ENCODE measurements around the gene HSPA5.
"Not testable (repeated sequence)": the region's sequence is repeated elsewhere in the genome, so short reads cannot be mapped to it uniquely, and the experiment has no call there.

HSPA5 gene

DNA sequence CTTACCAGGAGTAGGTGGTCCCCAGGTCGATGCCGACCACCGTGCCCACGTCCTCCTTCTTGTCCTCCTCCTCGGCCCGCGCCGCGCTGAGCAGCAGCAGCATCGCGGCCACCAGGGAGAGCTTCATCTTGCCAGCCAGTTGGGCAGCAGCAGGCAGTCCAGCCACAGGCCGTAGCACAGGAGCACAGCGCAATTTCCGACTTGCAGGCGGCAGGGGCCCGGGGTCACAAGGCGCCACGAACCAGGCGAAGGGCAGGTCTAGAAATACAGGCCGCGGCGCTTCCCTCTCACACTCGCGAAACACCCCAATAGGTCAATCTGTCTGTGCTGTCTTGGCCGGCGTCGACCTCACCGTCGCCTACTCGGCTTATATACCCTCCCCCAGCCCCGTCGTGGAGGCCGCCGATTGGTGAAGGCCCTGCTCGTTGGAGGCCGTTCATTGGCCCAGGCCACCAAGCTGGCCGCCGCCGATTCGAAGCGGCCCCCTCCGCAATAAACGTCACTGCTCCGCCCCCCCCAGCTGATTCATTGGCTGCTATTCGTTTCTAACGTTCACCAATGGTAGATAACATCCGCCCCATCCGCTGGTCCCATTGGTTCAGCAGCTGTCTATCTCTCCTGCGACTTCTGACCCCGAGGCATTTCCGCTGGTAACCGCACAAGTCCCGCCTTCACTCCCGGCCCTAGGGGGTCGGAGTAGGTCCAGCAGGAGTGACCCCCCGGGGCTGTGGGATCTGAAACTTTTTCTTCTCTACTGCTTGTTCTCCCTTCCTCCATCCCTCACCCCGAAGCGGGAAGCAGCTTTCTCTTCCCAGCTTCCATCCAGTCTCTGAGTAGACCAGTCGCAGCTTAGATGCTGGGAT is at the start of gene HSPA5:
Gene HSPA5 (minus strand): TSS at position 344 of the 863 bp plus-strand sequence. CDS start 217 bp downstream, at position 127.
- H3K4me3 ChIP-seq (ENCODE audit: low read depth, low read length), result peak within 1 kb of the TSS; percentile 99
- TF ChIP-seq, protein P1, sequence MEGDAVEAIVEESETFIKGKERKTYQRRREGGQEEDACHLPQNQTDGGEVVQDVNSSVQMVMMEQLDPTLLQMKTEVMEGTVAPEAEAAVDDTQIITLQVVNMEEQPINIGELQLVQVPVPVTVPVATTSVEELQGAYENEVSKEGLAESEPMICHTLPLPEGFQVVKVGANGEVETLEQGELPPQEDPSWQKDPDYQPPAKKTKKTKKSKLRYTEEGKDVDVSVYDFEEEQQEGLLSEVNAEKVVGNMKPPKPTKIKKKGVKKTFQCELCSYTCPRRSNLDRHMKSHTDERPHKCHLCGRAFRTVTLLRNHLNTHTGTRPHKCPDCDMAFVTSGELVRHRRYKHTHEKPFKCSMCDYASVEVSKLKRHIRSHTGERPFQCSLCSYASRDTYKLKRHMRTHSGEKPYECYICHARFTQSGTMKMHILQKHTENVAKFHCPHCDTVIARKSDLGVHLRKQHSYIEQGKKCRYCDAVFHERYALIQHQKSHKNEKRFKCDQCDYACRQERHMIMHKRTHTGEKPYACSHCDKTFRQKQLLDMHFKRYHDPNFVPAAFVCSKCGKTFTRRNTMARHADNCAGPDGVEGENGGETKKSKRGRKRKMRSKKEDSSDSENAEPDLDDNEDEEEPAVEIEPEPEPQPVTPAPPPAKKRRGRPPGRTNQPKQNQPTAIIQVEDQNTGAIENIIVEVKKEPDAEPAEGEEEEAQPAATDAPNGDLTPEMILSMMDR (conservative IDR thresholded peaks at IDR 0.05; ENCODE audit: low read depth, low read length), result peak; percentile 33
- DNase-seq (ENCODE audit: low read depth), result peak; percentile 100

DNA sequence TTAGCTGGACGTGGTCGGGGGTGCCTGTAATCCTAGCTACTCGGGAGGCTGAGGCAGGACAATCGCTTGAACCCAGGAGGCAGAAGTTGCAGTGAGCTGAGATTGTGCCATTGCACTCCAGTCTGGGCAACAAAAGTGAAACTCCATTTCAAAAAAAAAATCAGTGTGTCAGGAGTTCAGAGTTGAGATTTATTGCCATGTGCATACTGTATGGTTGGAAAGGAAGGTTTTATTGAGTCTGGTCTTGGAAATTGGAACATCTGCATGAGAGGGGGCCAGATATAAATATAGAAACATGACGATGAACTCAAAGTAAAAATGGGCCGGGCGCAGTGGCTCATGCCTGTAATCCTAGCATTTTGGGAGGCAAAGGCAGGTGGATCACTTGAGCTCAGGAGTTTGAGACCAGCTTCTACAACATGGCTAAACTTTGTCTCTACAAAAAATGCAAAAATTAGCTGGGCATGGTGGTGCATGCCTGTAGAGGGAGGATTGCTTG is 45.8 kb upstream of the HSPA5 start:
- H3K4me3 ChIP-seq (ENCODE audit: low read depth, low read length); DNase-seq (ENCODE audit: low read depth): not testable (repeated sequence)

DNA sequence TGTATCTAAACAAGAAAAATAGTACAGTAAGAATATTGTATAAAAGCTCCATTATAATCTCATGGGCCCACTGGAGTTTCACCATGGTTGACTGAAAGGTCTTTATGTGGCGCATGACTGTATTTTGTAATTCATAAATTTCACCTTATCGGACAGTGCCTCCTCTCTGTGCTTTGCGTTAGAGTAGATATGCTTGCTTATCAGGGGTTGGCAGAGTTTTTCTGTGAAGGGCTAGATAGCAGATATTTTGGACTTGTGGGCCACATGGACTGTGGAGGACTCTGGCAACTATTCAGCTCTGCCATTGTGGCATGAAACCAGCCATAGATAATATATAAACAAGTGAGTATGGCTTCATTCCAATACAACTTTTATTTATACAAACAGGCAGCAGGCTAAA is 43.7 kb upstream of the HSPA5 start:
- DNase-seq (ENCODE audit: low read depth), result no peak
- TF ChIP-seq, protein P1 (conservative IDR thresholded peaks at IDR 0.05; ENCODE audit: low read depth, low read length), result no peak
- no peak overlapping the region for H3K4me3 ChIP-seq (ENCODE audit: low read depth, low read length)

DNA sequence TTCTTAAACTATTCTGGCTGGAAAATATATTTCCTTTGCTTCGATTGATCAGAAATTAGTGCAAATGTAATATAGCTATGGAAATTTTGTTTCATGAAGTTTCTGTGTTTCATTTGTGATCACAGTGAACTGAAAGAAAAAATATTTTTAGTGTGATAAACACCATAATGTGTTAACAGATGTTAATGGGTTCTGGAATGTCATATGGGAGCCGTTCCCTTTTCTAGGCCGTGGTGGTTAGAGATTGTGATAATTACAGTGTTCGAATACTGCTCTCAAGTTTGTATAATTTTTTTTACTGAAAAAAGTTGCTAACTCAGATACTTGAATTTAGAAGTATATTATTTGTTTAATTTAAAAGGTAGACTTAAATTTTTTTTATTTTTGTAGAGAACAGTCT is 39.8 kb upstream of the HSPA5 start:
- TF ChIP-seq, protein P1 (conservative IDR thresholded peaks at IDR 0.05; ENCODE audit: low read depth, low read length), result no peak
- no peak overlapping the region for H3K4me3 ChIP-seq (ENCODE audit: low read depth, low read length)
- no peak for DNase-seq (ENCODE audit: low read depth)

DNA sequence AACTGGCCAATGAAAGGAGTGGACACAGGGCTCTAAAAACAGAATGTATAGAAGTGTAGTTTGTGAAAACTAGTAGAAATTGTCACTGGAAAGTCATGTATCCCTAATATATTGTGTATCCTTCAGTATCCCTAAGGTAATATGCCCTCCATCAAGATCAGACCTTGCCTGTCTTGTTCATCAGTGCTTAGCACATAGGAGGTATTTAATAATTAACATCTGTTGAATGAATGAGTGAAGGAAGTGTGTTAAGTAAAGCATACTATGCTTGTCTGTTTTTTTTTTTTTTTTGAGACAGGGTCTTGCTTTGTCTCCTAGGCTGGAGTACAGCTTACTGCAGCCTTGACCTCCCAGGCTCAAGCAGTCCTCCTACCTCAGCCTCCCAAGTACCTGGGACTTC is 36.3 kb upstream of the HSPA5 start:
- no peak for DNase-seq (ENCODE audit: low read depth)
- no peak overlapping the region for H3K4me3 ChIP-seq (ENCODE audit: low read depth, low read length)
- TF ChIP-seq, protein P1 (conservative IDR thresholded peaks at IDR 0.05; ENCODE audit: low read depth, low read length), result no peak

DNA sequence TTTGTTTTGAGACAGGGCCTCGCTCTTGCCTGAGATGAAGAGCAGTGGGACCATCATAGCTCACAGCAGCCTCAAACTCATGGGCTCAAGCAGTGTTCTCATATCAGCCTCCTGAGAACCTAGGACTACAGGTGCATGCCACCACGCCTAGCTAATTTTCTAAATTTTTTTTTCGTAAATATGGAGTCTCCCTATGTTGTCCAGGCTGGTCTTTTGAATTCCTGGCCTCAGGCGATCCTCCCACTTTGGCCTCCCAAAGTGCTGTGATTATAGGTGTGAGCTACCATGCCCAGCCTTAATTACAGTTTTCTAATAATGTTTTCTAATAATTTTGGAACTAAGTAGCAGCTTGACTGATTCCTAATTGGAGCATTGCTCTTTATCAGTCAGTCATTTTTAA is 35.6 kb upstream of the HSPA5 start:
- TF ChIP-seq, protein P1 (conservative IDR thresholded peaks at IDR 0.05; ENCODE audit: low read depth, low read length), result no peak
- no peak overlapping the region for H3K4me3 ChIP-seq (ENCODE audit: low read depth, low read length)
- DNase-seq (ENCODE audit: low read depth), result no peak

DNA sequence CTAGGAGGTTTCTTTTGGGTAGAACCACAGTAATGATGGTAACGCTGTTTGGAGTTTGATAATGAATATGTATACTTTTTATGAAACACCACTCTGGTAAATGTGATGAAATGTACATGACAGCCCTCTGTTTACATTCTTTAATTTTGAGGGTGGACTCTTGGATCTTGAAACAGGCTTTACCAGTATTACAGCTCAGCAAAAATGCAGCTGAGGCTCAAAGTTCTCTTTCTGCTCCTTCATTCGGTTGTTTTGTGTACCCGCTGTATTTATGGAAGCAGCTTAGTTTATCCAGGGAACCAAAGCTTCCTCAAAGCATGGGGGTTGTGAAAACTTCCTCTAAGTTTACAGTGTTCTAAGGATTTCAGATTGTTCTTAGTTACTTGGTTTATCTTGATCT is 31.6 kb upstream of the HSPA5 start:
- TF ChIP-seq, protein P1 (conservative IDR thresholded peaks at IDR 0.05; ENCODE audit: low read depth, low read length), result no peak
- peak; percentile 48 for DNase-seq (ENCODE audit: low read depth)
- H3K4me3 ChIP-seq (ENCODE audit: low read depth, low read length), result no peak overlapping the region

Data from choroid plexus epithelial cell (primary cell).